NCI-H446 (cell line): Measurements from ENCODE around the gene WDR72.
A peak's percentile ranks its signal among the peaks of the same experiment; 100 is the strongest.
"Not testable (repeated sequence)": the region's sequence is repeated elsewhere in the genome, so short reads cannot be mapped to it uniquely, and the experiment has no call there.

Source experiments
- DNase-seq, 2 experiments: peaks; one replicate each; lab custom pipeline; 2025; lab: John Stamatoyannopoulos, UW

Gene WDR72

DNA sequence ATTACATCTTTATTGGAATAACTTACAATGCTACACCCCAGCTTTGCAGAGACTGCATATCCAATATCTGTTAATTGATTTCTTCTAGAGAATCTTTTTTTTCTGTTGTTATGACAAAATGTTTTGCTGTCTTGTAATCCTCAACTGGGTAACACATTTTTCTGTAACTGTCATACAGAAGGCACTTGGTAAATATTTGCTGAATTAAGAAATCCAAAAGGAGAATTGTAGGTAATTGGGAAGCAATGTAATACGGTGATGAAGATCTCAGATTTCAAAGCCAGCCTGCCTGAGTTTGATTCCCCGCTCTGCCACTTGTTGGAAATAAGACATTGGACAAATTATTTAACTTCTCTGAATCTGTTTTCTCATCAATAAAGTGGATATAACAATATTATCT lies 169.1 kb downstream of the WDR72 start:
- DNase-seq = no peak

DNA sequence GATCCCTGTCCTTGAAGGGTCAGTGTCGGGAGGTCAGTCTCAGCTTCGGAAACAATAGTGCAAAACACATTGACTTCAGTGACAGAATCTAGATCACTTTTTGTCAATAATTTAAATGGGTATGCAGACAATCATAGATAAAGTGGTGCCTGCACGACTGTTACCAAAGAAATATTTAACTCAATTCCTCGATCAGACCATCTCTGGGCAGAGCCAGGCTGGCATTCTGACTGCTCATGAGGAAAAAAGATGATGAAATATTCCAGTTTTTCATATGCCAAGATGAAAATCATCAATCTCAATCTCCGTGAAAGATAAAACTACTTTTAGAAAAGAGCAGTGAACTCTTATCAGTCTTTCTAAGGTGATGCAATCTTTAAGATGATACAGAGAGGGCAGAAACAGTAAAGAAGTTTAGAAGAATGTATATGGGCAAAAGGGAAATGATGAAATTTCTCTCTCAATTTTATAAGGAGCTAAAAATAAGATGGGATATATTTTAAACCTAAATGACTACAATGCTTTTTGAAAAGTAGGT lies 169.9 kb downstream of the WDR72 start:
- DNase-seq = no peak

DNA sequence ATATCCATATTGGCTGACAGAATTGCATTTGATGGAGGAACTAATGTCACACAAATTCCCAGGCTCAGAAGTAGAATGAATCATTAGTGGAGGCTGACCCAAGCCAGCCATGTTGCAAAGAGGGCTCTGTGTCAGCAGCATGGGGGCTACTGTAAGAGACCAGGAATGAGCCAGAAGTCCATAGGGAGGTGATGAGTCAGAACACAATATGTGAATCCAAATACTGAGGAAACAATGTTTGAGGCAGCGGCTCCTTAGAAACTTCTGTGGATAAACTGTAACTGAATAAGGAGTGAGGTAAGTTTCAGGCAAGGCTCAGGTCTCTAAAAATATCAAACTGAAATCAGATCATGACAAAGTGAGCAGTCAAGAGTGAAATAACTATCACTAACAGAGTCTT lies 170.7 kb downstream of the WDR72 start:
- DNase-seq = no peak

DNA sequence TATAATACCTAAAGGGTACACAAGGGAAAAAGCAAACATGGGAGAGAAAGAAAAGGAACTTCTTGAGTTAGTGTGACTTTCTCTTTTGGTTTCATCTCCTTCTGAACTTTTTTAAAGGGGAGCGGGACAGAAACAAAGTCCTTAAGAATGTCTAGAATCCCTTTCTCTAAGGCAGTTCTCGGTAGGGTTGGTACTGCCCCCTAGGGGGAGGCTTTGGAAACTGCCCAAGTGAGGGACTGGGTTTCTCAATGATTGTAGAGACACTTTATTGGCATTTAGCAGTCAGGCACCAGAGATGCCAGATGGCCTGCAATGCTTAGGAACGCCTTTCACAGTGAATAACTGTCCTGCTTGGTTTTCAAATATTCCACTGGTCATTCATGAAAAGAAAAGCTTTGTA lies 172.7 kb downstream of the WDR72 start:
- DNase-seq = peak; percentile 28 to 75

DNA sequence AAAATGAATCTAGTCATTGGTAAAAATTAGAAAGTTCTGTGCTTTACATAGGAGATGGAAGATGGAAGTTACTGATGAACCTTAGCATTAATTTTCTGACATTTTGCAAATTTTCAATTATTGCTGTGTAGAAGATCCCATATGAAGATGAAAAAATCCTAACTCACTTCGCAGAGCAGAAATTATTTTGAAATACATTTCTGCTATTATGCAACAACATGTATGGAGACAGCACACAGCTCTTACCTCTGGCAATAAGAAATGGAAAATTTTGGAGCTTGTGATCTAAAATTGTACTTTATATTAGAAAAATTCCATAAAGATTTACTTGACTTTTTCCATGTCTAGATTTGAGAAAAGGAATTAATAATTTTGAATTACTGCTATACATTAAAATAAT lies 177.9 kb downstream of the WDR72 start:
- no peak for DNase-seq

DNA sequence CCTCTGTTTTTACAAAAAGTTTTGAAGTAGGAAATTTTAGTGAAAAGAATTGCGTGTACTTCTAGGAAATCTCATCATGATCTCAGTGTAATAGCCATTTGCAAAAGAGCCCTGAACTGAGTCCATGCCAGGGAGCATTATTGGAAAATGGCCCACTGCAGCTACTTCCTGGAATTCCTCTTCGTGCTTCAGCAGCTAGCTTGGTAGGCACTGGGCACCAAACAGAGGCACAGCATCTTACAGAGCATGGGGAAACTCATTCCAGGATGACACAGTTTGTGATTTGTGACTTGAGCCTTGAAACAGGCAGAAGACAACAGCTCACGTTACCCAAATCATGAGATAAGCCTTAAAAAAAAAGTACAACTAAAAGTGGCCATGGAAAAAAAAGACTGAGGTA lies 179.1 kb downstream of the WDR72 start:
- DNase-seq = peak in 1 of 2 experiments; percentile 74

DNA sequence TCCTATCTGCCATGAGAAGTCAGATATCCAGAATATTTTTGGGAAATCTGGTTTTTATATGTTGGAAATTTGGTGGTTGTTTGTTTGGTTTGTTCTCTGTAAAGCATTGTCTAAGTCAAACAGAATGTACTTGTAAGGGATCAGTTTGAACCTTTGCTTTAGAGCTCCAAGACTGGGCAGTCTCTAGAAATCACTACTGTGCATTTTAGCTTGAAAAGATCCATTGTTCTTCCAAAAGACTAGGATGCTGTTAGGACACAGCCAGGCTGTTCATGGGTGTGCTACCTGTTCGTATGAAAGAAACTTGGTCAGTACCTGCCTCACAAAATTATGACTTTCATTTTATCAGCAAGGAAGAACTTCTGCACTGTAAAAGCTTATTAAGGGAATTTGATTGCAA lies 182.6 kb downstream of the WDR72 start:
- DNase-seq = no peak

DNA sequence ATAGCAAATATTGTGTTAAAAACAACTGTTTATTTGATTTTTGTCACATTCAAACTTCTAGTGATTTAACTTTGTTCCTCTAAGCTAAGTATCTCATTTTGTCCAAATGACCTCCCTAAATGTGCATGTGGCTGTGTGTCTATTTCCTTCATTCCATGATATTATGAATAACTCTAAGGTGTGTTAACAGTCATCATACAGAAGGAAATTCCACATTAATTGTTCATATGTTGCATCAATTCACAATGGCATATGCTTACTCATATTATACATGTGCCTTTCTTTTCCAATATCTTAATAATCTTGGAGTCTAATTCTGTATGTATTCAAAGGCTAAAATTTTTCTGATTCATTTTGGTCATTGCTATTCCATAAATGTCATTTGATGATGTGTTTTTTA lies 186.4 kb downstream of the WDR72 start:
- no peak for DNase-seq

DNA sequence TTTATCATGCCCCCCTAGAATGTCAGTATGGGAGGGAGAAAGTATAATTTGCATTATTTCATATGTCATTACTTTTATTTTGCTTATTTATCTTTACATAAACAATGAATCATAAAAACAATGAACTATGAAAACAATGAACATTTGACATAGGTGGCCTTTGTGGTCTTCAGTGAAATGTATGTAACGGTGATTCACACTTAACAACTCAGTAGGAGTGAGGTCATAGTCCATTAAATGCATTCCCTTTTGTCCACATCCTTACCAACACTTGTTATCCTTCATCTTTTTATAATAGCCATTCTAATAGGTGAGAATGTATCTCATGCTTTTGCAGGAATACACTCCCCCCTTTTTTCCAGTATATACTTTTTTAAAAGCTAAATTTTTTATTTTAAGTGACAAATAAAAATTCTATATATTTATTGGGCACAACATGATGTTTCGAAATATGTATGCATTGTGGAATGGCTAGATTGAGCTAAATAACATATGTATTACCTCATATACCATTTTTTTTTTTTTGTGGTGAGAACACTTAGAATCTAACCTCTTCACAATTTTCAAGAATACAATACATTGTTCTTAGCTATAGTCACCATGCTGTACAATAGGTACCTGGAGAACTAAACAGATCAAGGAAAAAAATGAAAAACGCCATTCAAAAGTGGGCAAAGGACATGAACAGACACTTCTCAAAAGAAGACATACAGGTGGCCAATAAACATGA lies 189.5 kb downstream of the WDR72 start:
- no peak for DNase-seq

DNA sequence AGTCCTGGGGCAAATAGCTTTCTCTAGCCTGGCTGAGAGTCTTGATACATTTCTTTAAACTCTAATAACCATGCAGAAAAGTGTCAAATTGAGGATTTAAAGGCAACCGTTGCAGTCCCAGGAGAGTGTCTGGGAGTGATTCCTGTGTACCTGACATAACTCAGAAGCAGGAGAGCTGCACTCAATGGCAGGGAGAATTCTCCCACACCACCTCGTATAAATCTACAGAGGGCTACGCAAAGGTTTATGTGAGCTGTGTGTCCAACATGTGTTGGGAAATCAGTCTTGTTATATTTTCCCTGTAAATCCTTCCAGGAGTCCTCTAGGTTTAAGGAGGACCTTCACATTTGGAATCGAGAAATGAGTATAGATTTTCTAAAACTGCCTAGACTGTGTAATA lies 192.6 kb downstream of the WDR72 start:
- no peak for DNase-seq

DNA sequence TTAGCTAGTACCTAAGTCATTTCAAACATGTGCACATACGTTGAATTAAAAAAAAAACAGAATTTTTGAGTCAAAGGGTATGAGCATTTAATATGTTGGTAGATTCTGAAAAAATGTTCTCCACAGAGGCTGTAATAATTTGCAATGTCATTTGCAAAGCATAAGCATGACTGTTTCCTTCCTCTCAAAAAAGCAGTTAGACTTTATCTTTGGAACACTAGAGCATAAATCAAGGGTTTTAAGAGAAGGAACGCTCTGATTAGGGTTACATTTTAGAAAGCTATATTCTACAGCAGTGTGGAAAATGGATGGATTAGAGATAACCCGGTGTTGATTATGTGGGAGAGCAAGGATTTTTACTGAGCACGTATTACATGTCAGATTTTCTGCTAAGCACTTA lies 193.7 kb downstream of the WDR72 start:
- DNase-seq = no peak

DNA sequence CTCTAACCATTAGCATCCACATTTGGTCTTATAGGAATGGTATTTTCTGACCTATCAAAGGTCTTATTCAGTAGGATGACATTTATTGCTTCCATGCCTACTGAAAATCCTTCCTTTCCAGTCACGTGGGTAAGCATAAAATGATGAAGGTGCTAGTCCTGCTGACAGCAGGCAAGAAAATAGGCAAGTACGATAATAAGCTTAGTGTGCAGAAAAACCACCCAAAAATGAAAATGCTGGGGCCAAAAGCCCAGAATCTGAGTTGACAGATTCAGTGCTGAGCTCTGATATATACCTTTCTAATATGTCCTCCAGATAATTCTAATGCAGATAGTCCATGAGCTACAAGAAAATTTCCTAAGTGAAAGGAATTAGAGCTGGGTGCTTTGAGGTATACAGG lies 194.8 kb downstream of the WDR72 start:
- no peak for DNase-seq

DNA sequence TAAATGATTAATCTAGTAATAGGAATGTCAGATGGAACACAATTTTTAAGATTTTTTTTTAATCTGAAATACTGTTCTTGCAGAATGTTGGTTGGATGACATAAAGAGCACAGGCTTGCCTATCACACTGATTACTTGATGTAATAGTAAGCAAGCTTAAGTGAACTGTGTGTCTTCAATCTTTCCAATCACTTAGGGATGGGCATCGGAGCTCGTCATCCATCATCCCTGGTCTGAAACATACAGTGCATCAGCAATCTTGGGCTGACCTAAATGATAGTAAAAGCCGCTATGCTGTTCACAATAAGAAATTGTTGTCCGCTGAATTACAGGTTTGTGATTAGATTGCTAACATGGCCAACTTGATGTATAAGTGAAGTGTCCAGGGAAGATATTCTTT lies 195.8 kb downstream of the WDR72 start:
- no peak for DNase-seq

DNA sequence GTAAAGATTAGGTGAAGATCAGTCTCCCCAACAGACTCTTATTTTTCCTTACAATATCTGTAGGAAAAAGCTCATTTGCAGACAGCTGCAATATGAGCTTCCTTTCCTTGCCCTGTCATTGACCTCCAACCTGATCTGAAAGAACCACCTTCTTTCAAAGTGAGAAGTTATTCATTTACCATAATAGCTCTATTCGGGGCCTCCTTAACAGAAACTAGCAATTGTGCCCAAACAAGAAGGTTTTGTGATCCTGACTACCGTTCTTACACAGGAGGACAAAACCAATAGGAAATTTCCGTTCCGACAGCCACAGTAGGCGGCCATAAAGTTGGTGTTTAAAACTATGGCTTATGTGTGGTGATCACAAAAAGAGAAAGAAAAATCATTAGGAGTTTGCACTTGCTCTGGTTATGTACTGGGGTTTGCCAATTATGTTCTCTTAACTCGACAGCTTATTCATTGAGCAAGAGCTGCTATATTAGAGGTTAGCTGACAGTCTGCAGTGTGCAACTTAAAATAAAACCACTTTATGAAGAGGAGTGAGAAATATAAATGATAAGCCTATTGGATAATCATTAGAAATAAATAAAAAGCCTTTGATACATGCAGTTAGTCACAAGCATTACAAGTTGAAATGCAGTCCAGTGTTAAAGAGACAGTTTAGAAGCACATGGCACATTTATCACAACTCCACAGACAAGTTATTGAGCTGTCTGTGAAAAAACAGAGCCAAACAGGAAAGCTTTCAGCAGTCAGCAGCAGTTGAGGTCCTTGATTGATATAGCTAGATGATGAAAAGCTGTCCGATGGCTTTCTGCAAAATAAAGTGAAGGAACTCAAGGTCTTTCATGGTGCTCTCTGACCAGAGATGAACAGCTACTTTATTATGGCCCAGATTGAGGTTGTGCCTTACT lies 199.8 kb downstream of the WDR72 start:
- DNase-seq = no peak

DNA sequence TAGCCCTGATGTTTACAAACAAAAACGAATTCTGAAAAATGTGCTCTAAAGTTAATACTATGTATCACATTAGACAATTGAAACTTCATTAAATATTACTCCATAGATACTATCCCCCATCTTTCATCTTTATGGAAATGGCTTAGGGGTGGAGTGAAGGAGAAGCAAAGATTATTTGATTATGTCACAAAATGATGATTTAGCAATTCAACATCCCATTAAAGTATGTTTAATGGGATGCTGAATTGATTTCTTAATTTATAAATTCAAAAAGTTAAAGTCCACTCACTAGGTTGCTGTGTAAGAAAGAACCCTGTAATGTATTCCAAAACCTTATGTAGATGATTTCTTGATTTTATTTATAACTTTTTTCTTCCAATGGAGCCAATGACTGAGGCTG lies 201.1 kb downstream of the WDR72 start:
- DNase-seq = no peak

DNA sequence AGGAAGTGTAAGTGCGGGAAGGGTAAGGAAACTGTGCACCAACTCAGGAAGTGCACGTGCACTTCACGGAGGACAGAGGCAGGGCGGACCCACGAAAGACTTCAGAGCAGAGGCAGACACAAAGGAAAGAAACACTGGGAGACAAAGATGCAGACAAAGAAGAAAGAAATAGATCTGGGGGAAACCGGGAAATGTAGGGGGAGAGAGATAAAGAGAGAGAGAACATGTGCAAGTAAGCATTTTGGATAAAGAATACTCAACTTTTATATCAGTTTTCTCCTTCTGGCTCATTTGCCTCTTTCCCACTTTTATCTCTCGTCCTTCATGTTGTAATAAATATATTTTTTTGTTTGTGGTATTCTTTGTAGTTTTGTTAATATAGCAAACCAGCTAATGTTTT lies 204.2 kb downstream of the WDR72 start:
- no peak for DNase-seq

DNA sequence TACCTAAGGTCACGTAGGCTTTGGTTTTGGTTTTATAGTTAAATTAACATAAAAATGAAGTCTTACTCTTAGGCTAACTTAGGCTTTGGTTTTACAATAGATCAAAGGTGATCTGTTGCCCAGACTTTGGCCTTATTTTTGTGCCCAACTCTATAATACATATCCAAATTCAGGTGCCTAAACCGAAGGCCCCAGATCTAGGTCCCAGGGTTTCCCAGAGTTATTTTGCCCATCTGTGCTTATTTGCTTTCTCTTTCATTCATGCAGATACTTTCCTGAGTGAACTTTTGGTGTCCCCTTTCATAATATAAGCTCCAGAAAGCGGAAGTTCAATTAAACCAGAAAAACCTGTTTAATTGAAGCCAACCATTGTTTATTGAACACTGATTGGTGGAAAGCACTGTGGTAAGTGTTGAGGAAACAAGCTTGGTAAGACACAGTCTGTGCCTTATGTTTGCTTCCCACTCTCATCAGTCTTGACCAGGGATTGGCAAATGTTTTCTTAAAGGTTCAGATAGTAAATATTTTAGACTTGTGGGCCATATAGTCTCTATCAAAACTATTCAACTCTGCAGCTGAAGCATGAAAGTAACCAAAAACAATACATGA lies 209.7 kb downstream of the WDR72 start:
- no peak for DNase-seq

DNA sequence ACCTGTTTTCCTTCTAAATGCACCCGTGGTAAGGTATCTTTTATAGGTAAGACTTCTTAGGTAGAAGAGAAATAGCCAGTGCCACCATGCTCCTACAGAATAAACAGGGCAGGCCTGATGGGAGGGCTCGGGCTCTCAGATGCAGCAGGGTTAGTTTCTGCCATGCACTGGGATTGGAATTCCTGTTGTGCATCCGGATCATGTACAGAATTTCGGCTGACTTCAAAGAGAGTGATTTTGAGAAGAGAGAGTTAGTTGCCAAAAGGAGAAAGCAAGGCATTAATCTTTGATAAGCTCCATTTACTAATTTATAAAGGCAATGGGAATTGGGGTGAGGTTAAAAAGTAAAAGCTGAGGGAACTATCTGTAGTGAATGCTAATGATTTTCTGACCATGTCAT lies 211.2 kb downstream of the WDR72 start:
- DNase-seq = no peak

DNA sequence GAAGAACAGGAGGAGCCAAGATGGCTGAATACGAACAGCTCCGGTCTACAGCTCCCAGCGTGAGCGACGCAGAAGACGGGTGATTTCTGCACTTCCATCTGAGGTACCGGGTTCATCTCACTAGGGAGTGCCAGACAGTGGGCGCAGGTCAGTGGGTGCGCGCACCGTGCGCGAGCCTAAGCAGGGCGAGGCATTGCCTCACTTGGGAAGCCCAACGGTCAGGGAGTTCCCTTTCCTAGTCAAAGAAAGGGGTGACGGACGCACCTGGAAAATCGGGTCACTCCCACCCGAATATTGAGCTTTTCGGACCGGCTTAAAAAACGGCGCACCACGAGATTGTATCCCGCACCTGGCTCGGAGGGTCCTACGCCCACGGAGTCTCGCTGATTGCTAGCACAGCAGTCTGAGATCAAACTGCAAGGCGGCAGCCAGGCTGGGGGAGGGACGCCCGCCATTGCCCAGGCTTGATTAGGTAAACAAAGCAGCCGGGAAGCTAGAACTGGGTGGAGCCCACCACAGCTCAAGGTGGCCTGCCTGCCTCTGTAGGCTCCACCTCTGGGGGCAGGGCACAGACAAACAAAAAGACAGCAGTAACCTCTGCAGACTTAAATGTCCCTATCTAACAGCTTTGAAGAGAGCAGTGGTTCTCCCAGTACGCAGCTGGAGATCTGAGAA lies 218.7 kb downstream of the WDR72 start:
- DNase-seq = not testable (repeated sequence)

DNA sequence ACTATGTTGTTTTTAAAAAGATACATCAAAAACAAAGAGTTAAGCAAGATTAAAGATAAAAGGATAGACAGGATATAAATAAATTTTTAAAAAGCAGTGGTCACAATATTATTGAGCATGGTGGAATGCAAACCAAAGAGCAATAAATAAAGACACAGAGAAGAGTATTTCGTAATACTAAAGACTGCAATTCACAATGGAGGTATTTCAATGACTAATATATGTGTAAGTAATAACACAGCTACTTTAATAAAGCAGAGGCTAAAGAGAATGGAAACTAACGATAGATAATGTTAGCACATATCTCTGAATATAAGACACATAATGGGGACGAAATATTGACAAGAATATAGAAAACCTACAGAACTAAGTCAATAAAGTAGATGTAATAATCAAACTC lies 219.6 kb downstream of the WDR72 start:
- no peak for DNase-seq

DNA sequence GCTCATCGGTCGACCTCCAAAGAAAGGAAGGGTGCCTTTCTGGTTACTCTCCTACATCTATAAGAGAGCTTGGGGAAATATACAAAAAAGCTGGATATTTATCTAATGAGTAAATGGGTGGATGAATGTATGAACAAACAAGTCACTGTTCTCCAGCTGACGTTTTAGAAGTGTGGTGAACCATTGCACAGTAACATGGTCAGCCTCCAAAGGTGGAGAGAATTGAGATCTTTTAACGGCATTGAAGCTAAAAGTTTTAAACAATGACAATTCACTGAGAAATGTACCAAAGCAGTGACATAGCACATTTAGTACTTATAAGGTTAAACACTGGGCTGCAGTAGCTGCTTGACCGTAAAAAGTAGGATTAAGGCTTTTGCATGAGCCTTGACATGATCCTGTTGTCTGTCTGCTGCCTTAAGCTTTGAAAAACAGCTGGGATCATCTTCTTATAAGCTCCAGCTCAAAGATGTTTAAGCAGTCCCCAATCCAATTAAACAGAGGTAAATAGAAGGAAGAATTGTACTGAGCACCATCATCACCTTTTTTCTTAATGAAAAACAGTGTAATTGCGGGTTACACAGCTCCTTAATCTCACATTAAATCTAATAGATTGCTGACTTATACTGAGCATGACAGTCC lies 222.9 kb downstream of the WDR72 start:
- DNase-seq = no peak

DNA sequence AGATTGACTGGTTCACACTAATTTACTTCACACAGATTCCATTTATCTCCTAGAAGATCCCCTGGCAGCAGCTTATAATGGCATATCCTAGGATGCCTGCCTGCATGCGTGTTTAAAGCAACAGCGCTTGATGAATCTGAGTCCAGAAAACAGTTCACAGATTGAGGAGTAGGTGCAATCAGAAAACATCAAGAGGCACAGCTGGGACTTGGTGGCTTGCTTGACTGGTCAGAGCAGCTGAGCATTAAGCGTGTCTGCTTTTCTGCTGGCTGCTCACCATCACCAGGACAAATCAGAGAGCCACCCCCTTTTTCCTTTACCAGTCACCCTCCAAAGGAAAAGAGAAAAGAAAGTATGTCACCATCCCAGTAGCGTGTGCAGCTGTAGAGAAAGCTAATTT lies 223.6 kb downstream of the WDR72 start:
- no peak for DNase-seq
